Measurements from ENCODE around the gene SCAF8.

Gene SCAF8, protein sequence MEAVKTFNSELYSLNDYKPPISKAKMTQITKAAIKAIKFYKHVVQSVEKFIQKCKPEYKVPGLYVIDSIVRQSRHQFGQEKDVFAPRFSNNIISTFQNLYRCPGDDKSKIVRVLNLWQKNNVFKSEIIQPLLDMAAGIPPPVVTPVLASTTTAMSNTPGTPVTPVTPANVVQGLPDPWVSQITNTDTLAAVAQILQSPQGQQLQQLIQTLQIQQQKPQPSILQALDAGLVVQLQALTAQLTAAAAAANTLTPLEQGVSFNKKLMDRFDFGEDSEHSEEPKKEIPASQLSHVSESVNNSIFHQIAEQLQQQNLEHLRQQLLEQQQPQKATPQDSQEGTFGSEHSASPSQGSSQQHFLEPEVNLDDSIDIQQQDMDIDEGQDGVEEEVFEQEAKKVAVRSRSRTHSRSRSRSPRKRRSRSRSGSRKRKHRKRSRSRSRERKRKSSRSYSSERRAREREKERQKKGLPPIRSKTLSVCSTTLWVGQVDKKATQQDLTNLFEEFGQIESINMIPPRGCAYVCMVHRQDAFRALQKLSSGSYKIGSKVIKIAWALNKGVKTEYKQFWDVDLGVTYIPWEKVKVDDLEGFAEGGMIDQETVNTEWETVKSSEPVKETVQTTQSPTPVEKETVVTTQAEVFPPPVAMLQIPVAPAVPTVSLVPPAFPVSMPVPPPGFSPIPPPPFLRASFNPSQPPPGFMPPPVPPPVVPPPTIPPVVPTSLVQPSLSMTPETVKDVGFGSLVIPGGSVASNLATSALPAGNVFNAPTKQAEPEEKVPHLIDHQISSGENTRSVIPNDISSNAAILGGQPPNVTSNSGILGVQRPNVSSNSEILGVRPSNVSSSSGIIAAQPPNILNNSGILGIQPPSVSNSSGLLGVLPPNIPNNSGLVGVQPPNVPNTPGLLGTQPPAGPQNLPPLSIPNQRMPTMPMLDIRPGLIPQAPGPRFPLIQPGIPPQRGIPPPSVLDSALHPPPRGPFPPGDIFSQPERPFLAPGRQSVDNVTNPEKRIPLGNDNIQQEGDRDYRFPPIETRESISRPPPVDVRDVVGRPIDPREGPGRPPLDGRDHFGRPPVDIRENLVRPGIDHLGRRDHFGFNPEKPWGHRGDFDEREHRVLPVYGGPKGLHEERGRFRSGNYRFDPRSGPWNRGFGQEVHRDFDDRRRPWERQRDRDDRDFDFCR (N-terminal part only)

DNA sequence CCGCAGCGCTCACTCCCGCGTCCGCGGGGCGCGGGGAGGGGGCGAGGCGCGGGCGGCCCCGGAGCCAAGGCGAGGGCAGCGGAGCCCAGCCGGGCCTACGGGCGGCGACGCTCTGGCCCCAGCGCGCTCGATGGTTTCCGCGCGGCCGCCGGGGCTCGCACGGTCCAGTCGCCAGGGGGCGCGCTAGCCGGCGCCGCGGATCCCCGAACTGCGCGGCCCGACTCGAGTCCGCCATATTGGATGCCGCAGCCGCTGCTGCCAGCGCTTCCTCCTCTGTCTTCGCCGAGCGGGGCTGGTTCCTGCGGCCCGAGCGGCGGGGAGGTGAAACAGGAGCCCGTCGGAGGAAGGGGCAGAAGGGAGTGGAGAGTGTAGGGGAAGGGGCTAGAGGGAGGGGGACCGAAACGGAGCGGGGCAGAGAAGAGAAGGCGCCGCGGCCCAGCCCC is at the start of gene SCAF8:
TSS of gene SCAF8 (plus strand) at position 234 of the 443 bp plus-strand sequence. CDS start 485 bp downstream, outside the sequence.
- Mint-ChIP-seq H3K36me3 (ENCODE audit: insufficient read depth) (peaks cover 11% of the 10 kb centered on the region), H3K4me1 (peaks cover 21% of the 10 kb centered on the region), H3K4me3 (peak within 1 kb of the TSS; percentile 83), H3K9me3 (no peaks in the 10 kb centered on the region), H3K27me3 (no peaks in the 10 kb centered on the region), H3K27ac (ENCODE audit: low read depth) (peak within 1 kb of the TSS; percentile 92)
- ATAC-seq (replicated peaks; ENCODE audit: extremely low read depth, poor library complexity, severe bottlenecking), result peak; percentile 73
- DNase-seq (ENCODE audit: low spot score in 2 of 2), result peak; percentile 81 to 88

DNA sequence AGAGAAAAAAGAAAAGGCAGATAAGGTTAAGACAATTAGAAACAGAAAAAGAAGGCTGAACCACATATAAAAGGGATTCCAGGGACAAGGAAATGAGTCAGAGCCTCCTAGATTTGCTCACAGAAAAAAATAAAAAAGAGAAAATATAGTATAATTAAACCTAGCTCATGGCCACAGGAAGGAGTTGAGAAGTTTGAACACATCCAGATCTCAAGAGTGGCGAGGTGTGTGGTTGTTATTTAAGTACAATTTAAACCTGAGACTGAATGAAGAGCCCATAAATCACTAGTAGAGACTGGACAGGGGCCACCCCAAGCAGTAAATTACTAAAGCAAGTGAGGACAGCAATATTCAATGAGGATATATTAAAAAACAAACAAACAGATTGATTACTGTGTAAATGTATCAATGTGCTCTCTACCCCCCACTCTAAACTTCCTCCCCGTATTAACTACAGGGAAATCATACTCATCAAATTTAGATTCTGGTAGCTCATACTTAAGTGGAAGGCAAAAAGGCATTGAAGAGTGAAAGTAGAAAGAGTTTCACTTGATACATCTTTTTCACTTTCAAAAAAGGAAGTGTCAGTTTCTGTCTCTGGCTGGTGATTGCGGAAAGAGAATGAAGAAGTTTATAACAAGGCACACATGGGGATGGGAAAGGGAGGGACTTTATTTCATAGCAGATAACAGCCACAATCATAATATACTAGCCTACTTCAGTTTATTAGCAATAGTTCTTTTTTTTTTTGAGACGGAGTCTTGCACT is 49.3 kb upstream of the SCAF8 start:
- DNase-seq (ENCODE audit: low spot score in 2 of 2) (no peak), ATAC-seq (replicated peaks; ENCODE audit: extremely low read depth, poor library complexity, severe bottlenecking) (peak; percentile 36)
- Mint-ChIP-seq H3K36me3 (ENCODE audit: insufficient read depth) (no peaks in the 10 kb centered on the region), H3K9me3 (no peaks in the 10 kb centered on the region), H3K4me1 (peaks cover 10% of the 10 kb centered on the region), H3K27ac (ENCODE audit: low read depth) (peak overlapping the region; percentile 52), H3K27me3 (no peaks in the 10 kb centered on the region), H3K4me3 (no peak overlapping the region)

DNA sequence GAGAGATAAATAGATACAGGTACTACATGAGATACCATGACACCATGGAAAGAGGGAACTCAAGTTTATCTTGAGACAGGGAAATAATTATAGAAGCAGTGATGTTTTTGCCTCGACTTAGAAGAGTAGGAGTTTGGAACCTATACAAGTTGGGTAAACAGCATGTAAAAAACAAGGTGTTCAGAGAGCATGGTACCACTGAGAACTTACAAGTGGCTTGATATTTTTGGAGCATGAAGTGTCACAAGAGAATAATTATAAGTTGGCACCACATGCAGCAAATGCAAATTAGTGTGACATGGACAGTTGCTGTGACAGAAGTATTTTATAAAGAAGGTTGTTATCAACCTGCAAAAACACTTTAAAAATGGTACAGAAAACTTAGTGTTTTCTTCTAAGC is 47.1 kb upstream of the SCAF8 start:
- no peaks in the 10 kb centered on the region for H3K27me3 Mint-ChIP-seq
- ATAC-seq (replicated peaks; ENCODE audit: extremely low read depth, poor library complexity, severe bottlenecking), result no peak

DNA sequence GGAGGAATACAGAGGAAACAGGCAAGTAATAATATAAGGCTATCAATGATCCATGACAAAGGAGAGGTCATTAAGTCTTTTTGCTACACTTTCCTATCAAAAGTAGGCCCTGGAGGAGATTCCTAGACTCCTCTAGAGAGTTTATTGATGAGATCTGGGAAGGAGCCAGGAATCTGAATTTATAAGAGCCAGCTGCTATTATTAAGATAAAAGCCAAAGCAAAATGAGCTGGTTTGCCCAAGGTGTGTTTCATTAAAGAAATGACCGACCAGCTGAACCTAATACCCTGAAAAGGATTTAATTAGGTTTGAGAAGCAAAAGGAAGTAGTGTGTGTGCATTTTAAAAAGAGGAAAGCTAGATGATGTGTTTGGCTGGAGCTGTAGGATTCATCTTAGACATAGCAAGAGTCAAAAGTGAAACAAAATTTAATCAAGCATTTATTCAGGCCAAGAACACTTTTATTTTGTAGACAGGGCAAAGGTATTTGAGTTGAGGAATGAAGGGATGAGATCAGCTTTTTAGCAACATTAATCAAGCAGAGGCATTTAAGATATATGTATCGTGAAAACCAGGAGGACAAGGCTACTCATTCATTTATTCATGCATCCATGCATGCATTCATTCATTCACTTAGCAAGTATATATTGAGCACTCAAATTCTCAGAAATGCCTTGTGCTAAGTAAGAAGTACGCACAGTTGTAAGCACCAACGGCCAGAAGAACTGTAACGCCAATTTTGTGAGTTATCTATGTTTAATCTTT is 43.5 kb upstream of the SCAF8 start:
- ATAC-seq (replicated peaks; ENCODE audit: extremely low read depth, poor library complexity, severe bottlenecking), result no peak
- Mint-ChIP-seq H3K27me3 (no peaks in the 10 kb centered on the region), H3K4me3 (no peak overlapping the region), H3K36me3 (ENCODE audit: insufficient read depth) (peaks cover 2% of the 10 kb centered on the region), H3K9me3 (no peaks in the 10 kb centered on the region), H3K27ac (ENCODE audit: low read depth) (no peak overlapping the region), H3K4me1 (peaks cover 5% of the 10 kb centered on the region)
- no peak for DNase-seq (ENCODE audit: low spot score in 2 of 2)

More for the DNA sequence above, 47.1 kb upstream of the SCAF8 start:
- Mint-ChIP-seq H3K36me3 (ENCODE audit: insufficient read depth) (no peaks in the 10 kb centered on the region), H3K4me3 (no peak overlapping the region), H3K4me1 (peaks cover 15% of the 10 kb centered on the region), H3K9me3 (no peaks in the 10 kb centered on the region), H3K27ac (ENCODE audit: low read depth) (no peak overlapping the region)
- no peak for DNase-seq (ENCODE audit: low spot score in 2 of 2)

DNA sequence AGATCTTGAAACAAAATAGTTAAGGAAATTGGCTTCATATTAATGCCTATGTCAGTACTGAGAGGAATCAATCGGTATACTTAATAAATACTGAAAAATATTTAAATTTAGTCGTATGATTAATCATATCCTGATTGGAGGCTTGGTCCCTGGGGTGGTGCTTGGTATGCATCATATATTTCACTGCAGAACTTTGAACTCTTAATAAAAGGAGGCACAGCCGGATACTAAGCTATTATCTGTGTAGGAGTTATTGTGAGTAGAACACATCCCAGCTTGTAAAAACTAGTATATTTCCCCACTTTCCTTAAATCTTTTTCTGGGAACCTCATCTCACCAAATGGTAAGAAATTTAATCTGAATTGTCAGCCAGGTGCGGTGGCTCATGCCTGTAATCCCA is 42.4 kb upstream of the SCAF8 start:
- no peak for DNase-seq (ENCODE audit: low spot score in 2 of 2)
- no peaks in the 10 kb centered on the region for H3K9me3 Mint-ChIP-seq
- no peak for ATAC-seq (replicated peaks; ENCODE audit: extremely low read depth, poor library complexity, severe bottlenecking)
- H3K27ac Mint-ChIP-seq (ENCODE audit: low read depth), result no peak overlapping the region
- H3K27me3 Mint-ChIP-seq, result no peaks in the 10 kb centered on the region
- H3K4me3 Mint-ChIP-seq, result no peak overlapping the region
- H3K36me3 Mint-ChIP-seq (ENCODE audit: insufficient read depth), result peaks cover 2% of the 10 kb centered on the region
- H3K4me1 Mint-ChIP-seq, result peaks cover 5% of the 10 kb centered on the region

DNA sequence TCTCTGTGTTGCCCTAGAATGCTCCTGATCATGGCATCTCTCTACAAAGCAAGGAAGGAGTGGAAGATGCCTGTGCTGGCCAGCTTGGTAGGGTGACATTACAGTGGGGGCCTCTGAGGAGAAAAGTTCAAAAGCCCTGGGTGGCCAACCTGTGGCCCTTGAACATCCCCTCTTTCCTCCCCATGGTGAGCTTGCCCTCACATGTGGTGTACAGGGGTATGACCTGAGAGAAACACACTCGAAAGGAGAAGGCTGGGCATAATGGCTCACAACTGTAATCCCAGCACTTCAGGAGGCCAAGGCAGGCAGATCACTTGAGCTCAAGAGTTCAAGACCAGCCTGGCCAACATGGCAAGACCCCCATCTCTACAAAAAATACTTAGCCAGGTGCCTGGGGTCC is 36.6 kb upstream of the SCAF8 start:
- Mint-ChIP-seq H3K4me1 (no peaks in the 10 kb centered on the region), H3K27ac (ENCODE audit: low read depth) (no peak overlapping the region), H3K36me3 (ENCODE audit: insufficient read depth) (peaks cover 2% of the 10 kb centered on the region), H3K9me3 (no peaks in the 10 kb centered on the region), H3K4me3 (no peak overlapping the region), H3K27me3 (peaks cover 8% of the 10 kb centered on the region)
- ATAC-seq (replicated peaks; ENCODE audit: extremely low read depth, poor library complexity, severe bottlenecking) (no peak), DNase-seq (ENCODE audit: low spot score in 2 of 2) (no peak)

DNA sequence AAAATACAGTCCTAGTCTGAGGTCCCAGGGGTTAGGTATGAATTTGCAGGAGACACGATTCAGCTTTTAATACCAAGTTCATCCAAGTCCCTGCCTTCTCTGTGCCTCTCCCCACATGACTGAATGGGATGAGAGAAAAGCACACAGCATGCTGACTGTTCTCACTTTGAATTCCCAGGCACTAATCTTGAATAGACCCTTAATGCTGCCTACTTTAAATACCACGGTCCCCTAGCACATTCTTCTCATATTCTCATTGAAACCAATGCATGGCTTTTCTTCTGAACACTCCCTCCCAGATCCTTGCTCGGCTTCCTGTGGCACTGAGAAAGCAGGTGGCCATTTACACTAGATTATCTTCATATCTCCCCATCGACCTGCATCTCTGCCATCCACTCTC is 30.1 kb upstream of the SCAF8 start:
- H3K36me3 Mint-ChIP-seq (ENCODE audit: insufficient read depth), result peaks cover 2% of the 10 kb centered on the region
- H3K4me3 Mint-ChIP-seq, result no peak overlapping the region
- H3K4me1 Mint-ChIP-seq, result no peaks in the 10 kb centered on the region
- no peaks in the 10 kb centered on the region for H3K9me3 Mint-ChIP-seq
- no peak overlapping the region for H3K27ac Mint-ChIP-seq (ENCODE audit: low read depth)
- DNase-seq (ENCODE audit: low spot score in 2 of 2) (no peak), ATAC-seq (replicated peaks; ENCODE audit: extremely low read depth, poor library complexity, severe bottlenecking) (no peak)
- H3K27me3 Mint-ChIP-seq, result peaks cover 44% of the 10 kb centered on the region

DNA sequence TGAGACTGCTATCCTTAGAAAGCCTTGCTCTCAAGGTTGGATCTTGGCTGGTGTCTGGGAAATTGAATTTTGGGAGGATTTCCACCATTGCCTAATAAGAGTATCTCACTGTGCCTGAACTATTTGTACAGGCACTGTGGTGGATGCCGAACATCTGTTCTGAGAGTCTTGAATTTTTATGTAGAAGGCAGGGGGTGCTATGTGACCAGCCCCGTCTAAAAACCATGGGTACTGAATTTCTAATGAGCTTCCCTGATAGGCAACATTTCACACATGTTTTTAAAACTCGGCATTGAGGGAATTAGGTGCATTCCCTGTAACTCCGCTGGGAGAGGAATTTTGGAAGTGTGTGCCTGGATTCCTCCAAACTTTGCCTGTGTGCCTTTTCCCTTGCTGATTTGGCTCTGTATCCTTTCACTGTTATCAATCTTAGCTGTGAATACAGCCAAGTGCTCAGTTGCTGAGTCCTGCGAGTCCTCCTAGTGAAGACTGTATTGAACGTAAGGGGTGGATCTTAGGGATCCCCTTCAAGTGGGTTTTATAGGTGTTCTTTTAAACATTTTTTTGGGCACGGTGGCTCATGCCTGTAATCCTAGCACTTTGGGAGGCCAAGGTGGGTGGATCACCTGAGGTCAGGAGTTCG is 27.6 kb upstream of the SCAF8 start:
- Mint-ChIP-seq H3K27ac (ENCODE audit: low read depth) (no peak overlapping the region), H3K4me1 (no peaks in the 10 kb centered on the region), H3K27me3 (peaks cover 44% of the 10 kb centered on the region), H3K4me3 (no peak overlapping the region), H3K36me3 (ENCODE audit: insufficient read depth) (peaks cover 2% of the 10 kb centered on the region), H3K9me3 (no peaks in the 10 kb centered on the region)
- DNase-seq (ENCODE audit: low spot score in 2 of 2) (no peak), ATAC-seq (replicated peaks; ENCODE audit: extremely low read depth, poor library complexity, severe bottlenecking) (no peak)

DNA sequence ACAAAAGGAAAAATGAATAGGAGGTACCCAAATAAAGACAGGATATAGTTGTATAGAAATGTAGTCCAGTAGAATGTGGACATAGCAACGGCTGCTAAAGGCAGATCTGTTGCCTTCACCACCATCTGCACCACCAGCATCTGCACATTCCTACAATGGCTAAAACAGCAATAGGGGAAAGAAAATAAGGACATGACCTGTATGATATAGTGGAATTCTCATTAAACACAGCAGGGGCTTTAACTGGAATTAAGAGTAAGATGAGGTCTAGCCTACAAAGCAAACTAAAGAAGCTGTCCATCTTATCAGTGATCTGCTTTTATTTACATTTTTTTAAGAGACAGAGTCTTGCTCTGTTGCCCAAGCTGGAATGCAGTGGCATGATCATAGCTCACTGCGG is 26.8 kb upstream of the SCAF8 start:
- Mint-ChIP-seq H3K27me3 (peaks cover 39% of the 10 kb centered on the region), H3K36me3 (ENCODE audit: insufficient read depth) (peaks cover 2% of the 10 kb centered on the region), H3K4me1 (no peaks in the 10 kb centered on the region), H3K4me3 (no peak overlapping the region), H3K9me3 (no peaks in the 10 kb centered on the region), H3K27ac (ENCODE audit: low read depth) (no peak overlapping the region)
- no peak for ATAC-seq (replicated peaks; ENCODE audit: extremely low read depth, poor library complexity, severe bottlenecking)
- no peak for DNase-seq (ENCODE audit: low spot score in 2 of 2)

DNA sequence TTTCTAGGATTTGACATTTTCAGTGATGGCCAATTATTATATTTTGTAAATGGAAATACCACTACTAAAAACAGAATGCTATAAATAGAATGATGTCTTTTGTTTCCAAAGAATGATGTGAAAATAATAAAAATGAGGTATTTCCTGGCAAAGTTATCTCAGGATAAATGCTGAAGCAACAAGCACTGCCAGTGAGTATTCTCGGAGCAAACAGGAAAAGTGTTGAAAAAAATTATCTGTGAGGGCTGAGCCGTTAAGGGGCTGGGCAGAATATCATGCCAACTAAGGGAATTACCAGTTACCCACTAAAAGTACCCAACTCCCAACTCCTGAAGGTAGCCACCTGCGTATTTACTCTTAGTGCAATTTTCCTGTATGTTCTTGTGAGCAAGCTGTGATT is 23.6 kb upstream of the SCAF8 start:
- DNase-seq (ENCODE audit: low spot score in 2 of 2) (no peak), ATAC-seq (replicated peaks; ENCODE audit: extremely low read depth, poor library complexity, severe bottlenecking) (no peak)
- Mint-ChIP-seq H3K4me1 (no peaks in the 10 kb centered on the region), H3K27ac (ENCODE audit: low read depth) (no peak overlapping the region), H3K4me3 (no peak overlapping the region), H3K9me3 (no peaks in the 10 kb centered on the region), H3K27me3 (peaks cover 28% of the 10 kb centered on the region), H3K36me3 (ENCODE audit: insufficient read depth) (peaks cover 3% of the 10 kb centered on the region)

DNA sequence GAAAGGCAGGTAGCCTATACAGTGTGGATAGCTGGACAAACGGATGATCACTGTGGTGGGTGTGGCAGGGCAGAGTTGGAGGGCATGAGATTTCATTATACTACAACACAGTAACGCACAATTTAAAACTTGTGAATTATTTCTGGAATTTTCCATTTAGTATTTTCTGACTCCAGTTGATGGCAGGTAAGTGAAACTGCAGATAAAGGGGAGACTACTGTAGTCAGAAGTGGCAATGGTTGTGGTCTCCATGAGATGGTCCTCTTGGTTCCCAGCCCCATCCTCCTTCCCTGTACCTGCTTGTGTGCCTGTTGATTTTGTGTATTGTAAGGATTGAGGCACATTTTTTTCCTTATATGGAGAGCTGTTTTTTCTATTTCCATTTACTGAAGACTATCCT is 22.5 kb upstream of the SCAF8 start:
- peaks cover 3% of the 10 kb centered on the region for H3K36me3 Mint-ChIP-seq (ENCODE audit: insufficient read depth)
- peaks cover 20% of the 10 kb centered on the region for H3K27me3 Mint-ChIP-seq
- ATAC-seq (replicated peaks; ENCODE audit: extremely low read depth, poor library complexity, severe bottlenecking), result no peak
- H3K9me3 Mint-ChIP-seq, result no peaks in the 10 kb centered on the region
- no peak overlapping the region for H3K4me3 Mint-ChIP-seq
- H3K27ac Mint-ChIP-seq (ENCODE audit: low read depth), result no peak overlapping the region
- no peak for DNase-seq (ENCODE audit: low spot score in 2 of 2)
- no peaks in the 10 kb centered on the region for H3K4me1 Mint-ChIP-seq
